H1 (cell line): ENCODE measurements around the gene STEAP3. TPM values are rescaled to one million over a fixed set of nuclear protein-coding genes. Genes with fewer than 3 reads are reported as not detected.

Experiments
- CBX5 ChIP-seq: fragments of 300-800, 300-1000 bp; sonication (generic); IDR thresholded peaks from 2 replicates; pipeline ENCODE4 v1.7.1; 2016; ENCODE audit warnings: antibody characterized with exemption, low read length, low read depth
- CTCF ChIP-seq, 3 experiments: IDR thresholded peaks; 1 replicate in 2 of 3; 2 replicates in 1 of 3; pipeline versions ENCODE4 v1.5.1 to v1.6.1; 2011; ENCODE audit warnings: low read length in 3 of 3, mild to moderate bottlenecking in 3 of 3, inconsistent platforms in 2 of 3, low read depth in 1 of 3, moderate library complexity in 1 of 3; ENCODE audit not compliant: insufficient read depth in 1 of 3; ENCODE audit errors: control extremely low read depth in 1 of 3
- polyA plus RNA-seq, 7 experiments: library from polyadenylated mRNA; depleted of rRNA in 3 of 7; stranded (reverse) in 5 of 7; unstranded in 2 of 7; fragments of >200 nt in 5 of 7; fragments of 200-250 nt in 2 of 7; gene quantifications; 1 replicate in 5 of 7; 2 replicates in 1 of 7; 4 replicates in 1 of 7; pipeline versions ENCODE4 v1.2.1 to v1.2.3, GENCODE V29; 2011 to 2013; ENCODE audit warnings: missing spikeins in 2 of 7, mixed read lengths in 2 of 7
- total RNA-seq: library from RNA; stranded (reverse); fragmentation: NEBNext Ultra II Directional; extraction: Animal tissue kit (Norgen Biotek cat#: 25700); gene quantifications from 2 replicates; pipeline ENCODE4 v1.2.1, GENCODE V29; 2021
- TF ChIP-seq, protein P1 (sequence below): IDR thresholded peaks from 2 replicates; pipeline ENCODE4 v1.6.1; 2011; ENCODE audit warnings: low read depth, mild to moderate bottlenecking, low read length; ENCODE audit not compliant: insufficient read depth

STEAP3 gene
- total and polyA plus RNA-seq, 2 of the 8 experiments (the other 6 are each of a cell fraction or from before 2014, with no cell fraction given), result 21.7 to 27.9 TPM

- no peak for TF ChIP-seq CTCF (IDR thresholded peaks at IDR 0.05; ENCODE audit: control extremely low read depth in 1 of 3, insufficient read depth in 1 of 3, low read depth in 1 of 3, low read length in 3 of 3)
- no peak for TF ChIP-seq CBX5
- TF ChIP-seq, protein P1, sequence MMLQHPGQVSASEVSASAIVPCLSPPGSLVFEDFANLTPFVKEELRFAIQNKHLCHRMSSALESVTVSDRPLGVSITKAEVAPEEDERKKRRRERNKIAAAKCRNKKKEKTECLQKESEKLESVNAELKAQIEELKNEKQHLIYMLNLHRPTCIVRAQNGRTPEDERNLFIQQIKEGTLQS, result no peak
Measured at GRCh38 chr2:119248311-119248710, 24.7 kb downstream of the STEAP3 start (continued).
